GM23338 (cell line): Measurements from ENCODE around the gene PPP1R37. TPM values are rescaled to one million over a fixed set of nuclear protein-coding genes. Genes with fewer than 3 reads are reported as not detected.
A peak's percentile ranks its signal among the peaks of the same experiment; 100 is the strongest.

Experiments
- ATAC-seq: fragments of 200-7000 bp; cut with Tn5 transposase; 3 replicates; pipeline ENCODE4 v1.9.1; 2020
- DNase-seq: peaks from one replicate; pipeline ENCODE4 v3.0.0-alpha.2; 2015; ENCODE audit warnings: low spot score
- H2AFZ ChIP-seq: fragments of 200-600 bp; sonication (generic); 2 replicates; pipeline ENCODE4 v1.8.0; 2016; ENCODE audit warnings: antibody characterized with exemption, mild to moderate bottlenecking, moderate library complexity
- H3F3A ChIP-seq: fragments of 200-600 bp; sonication (generic); replicated peaks from 2 replicates; pipeline ENCODE4 v1.8.0; 2017; ENCODE audit warnings: antibody characterized with exemption, mixed run types, low read depth
- H3K27ac ChIP-seq: fragments of 200-600 bp; sonication (generic); 2 replicates; pipeline ENCODE4 v1.6.1; 2016; ENCODE audit warnings: low read depth
- H3K27me3 ChIP-seq: fragments of 200-600 bp; sonication (generic); 2 replicates; pipeline ENCODE4 v1.8.0; 2016; ENCODE audit warnings: mild to moderate bottlenecking, mixed run types, moderate library complexity; ENCODE audit not compliant: insufficient read depth
- H3K36me3 ChIP-seq: fragments of 200-600 bp; sonication (generic); 2 replicates; pipeline ENCODE4 v1.8.0; 2016; ENCODE audit warnings: mild to moderate bottlenecking; ENCODE audit not compliant: insufficient read depth
- H3K4me1 ChIP-seq: fragments of 200-600 bp; sonication (generic); 2 replicates; pipeline ENCODE4 v1.8.0; 2016; ENCODE audit warnings: mild to moderate bottlenecking, moderate library complexity; ENCODE audit not compliant: insufficient read depth
- H3K4me2 ChIP-seq: fragments of 200-600 bp; sonication (generic); 2 replicates; pipeline ENCODE4 v1.7.1; 2017; ENCODE audit warnings: mixed run types
- H3K4me3 ChIP-seq: fragments of 200-600 bp; sonication (generic); 2 replicates; pipeline ENCODE4 v1.6.1; 2016; ENCODE audit warnings: mixed run types
- H3K79me2 ChIP-seq: fragments of 200-600 bp; sonication (generic); replicated peaks from 2 replicates; pipeline ENCODE4 v1.8.0; 2017; ENCODE audit warnings: mild to moderate bottlenecking; ENCODE audit not compliant: insufficient read depth
- H3K9me2 ChIP-seq: fragments of 200-600 bp; sonication (generic); 2 replicates; pipeline ENCODE4 v1.8.0; 2017; ENCODE audit not compliant: insufficient read depth
- H4K20me1 ChIP-seq: fragments of 200-600 bp; sonication (generic); replicated peaks from 2 replicates; pipeline ENCODE4 v1.8.0; 2017; ENCODE audit warnings: mild to moderate bottlenecking; ENCODE audit not compliant: insufficient read depth
- H3K27ac Mint-ChIP-seq: 2 replicates; pipeline ENCODE4 v1.8.0; 2020; ENCODE audit warnings: inconsistent platforms, mild to moderate bottlenecking, moderate library complexity, mixed read lengths
- H3K27me3 Mint-ChIP-seq: 3 replicates; pipeline ENCODE4 v1.8.0; 2022; ENCODE audit warnings: low read depth, mild to moderate bottlenecking, moderate library complexity, mixed read lengths, inconsistent platforms; ENCODE audit not compliant: insufficient read depth, poor library complexity
- H3K36me3 Mint-ChIP-seq: 3 replicates; pipeline ENCODE4 v1.8.0; 2021; ENCODE audit warnings: low read depth, mild to moderate bottlenecking, inconsistent platforms, moderate library complexity, mixed read lengths
- H3K4me1 Mint-ChIP-seq: 3 replicates; pipeline ENCODE4 v1.8.0; 2020; ENCODE audit warnings: mild to moderate bottlenecking, inconsistent platforms, mixed read lengths
- H3K4me3 Mint-ChIP-seq: 3 replicates; pipeline ENCODE4 v1.8.0; 2021; ENCODE audit warnings: moderate library complexity, mild to moderate bottlenecking, inconsistent platforms, mixed read lengths
- H3K9me3 Mint-ChIP-seq: 3 replicates; pipeline ENCODE4 v1.8.0; 2020; ENCODE audit warnings: moderate library complexity, mild to moderate bottlenecking, inconsistent platforms, mixed read lengths
- CTCF ChIP-seq, 2 experiments: fragments of 200-600 bp in 1 of 2; sonication (generic) in 1 of 2; conservative IDR thresholded peaks; 2 replicates each; pipeline versions ENCODE4 v1.5.1 to v1.6.1; 2016 to 2017; ENCODE audit warnings: antibody characterized with exemption in 2 of 2, low read depth in 2 of 2, mild to moderate bottlenecking in 2 of 2, moderate library complexity in 1 of 2
- EZH2 ChIP-seq: fragments of 200-600 bp; sonication (generic); IDR thresholded peaks from one replicate; pipeline ENCODE4 v1.8.0; 2017; ENCODE audit warnings: antibody characterized with exemption, mild to moderate bottlenecking, low read depth; ENCODE audit not compliant: unreplicated experiment
- EZH2phosphoT487 ChIP-seq: fragments of 200-600 bp; sonication (generic); IDR thresholded peaks from one replicate; pipeline ENCODE4 v1.8.1; 2018; ENCODE audit warnings: antibody characterized with exemption; ENCODE audit not compliant: unreplicated experiment
- NANOG ChIP-seq: IDR thresholded peaks from 2 replicates; pipeline ENCODE4 v1.6.1; 2016; ENCODE audit warnings: antibody characterized with exemption, borderline replicate concordance
- POLR2AphosphoS5 ChIP-seq: IDR thresholded peaks from 2 replicates; pipeline ENCODE4 v1.6.1; 2016; ENCODE audit warnings: antibody characterized with exemption, low read depth
- STAT1 ChIP-seq: IDR thresholded peaks from one replicate; pipeline ENCODE4 v1.6.1; 2016; ENCODE audit warnings: antibody characterized with exemption; ENCODE audit not compliant: unreplicated experiment
- ZNF114 ChIP-seq: fragments of 250-450 bp; sonication (Bioruptor Pico); IDR thresholded peaks from 2 replicates; pipeline ENCODE4 v1.5.0; 2020; ENCODE audit warnings: mild to moderate bottlenecking, moderate library complexity
- ZNF331 ChIP-seq: fragments of 250-450 bp; sonication (Bioruptor Pico); IDR thresholded peaks from 2 replicates; pipeline ENCODE4 v1.5.0; 2020; ENCODE audit warnings: low read depth, mild to moderate bottlenecking, moderate library complexity
- polyA plus RNA-seq: library from polyadenylated mRNA; unstranded; fragments of >200 nt; fragmentation: Nextera tagmentation; extraction: Ambion mirVana; gene quantifications from 2 replicates; pipeline ENCODE4 v1.2.1, GENCODE V29; 2016
- total RNA-seq: library from RNA; depleted of rRNA; stranded (reverse); fragments of >200 nt; shearing (Covaris generic); gene quantifications from 2 replicates; pipeline ENCODE4 v1.2.3, GENCODE V29; 2014
- TF ChIP-seq, protein P1 (sequence below): IDR thresholded peaks from 2 replicates; pipeline ENCODE4 v1.6.1; 2016; ENCODE audit warnings: antibody characterized with exemption

PPP1R37 gene
- total and polyA plus RNA-seq, 2 experiments from 2014 or later, result 6.9 to 47.2 TPM

GRCh38 chr19:45144431-45145269 lies 51.7 kb downstream of the PPP1R37 start (continued):
- no peak for TF ChIP-seq CTCF (conservative IDR thresholded peaks at IDR 0.05; ENCODE audit: low read depth in 2 of 2)

DNA sequence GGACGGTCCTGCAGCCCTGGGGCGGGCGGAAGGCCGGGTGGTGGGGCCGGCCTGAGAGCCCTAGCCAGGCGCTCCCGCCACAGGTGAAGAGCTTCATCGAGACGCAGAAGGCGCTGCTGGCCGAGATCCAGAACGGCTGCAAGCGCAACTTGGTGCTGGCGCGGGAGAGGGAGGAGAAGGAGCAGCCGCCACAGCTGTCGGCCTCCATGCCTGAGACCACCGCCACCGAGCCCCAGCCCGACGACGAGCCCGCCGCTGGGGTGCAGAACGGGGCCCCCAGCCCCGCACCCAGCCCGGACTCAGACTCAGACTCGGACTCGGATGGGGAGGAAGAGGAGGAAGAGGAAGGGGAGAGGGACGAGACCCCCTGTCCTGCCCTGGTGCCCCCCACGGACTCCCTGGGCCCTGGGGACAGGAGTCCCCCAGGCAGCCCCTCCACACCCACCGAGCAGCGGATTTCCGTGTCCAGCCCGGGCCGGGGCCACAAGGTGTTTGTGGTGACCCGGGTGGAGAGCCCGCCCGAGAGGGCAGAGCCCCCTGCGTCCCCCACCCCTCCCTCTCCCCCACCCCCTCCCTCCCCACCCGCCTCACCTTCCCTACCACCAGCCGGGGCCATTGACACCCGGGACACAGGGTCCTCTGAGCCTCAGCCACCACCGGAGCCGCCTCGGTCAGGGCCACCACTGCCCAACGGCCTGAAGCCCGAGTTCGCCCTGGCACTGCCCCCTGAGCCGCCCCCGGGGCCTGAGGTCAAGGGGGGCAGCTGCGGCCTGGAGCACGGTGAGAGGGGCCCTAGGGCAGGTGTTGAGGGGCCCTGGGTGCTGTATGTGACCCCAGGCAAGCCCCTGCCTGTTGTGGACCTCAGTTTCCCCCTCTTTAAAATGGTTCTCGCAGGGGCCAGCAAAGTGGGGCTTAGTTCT lies 52.6 kb downstream of the PPP1R37 start:
- Histone ChIP-seq H4K20me1 (peaks cover 3% of the 10 kb centered on the region), H3F3A (0 out of 2 replicates have a peak, but pooled peaks cover 3% of the 10 kb centered on the region), H3K4me1 (no peaks in the 10 kb centered on the region), H3K36me3 (no peaks in the 10 kb centered on the region), H3K27me3 (no peaks in the 10 kb centered on the region; the same call in 1 of the 2 replicates), H3K79me2 (no peaks in the 10 kb centered on the region), H3K9me2 (no peaks in the 10 kb centered on the region), H2AFZ (no peak overlapping the region), H3K4me3 (no peak overlapping the region), H3K27ac (no peak overlapping the region), H3K4me2 (no peak overlapping the region)
- H3K27me3 Mint-ChIP-seq, result peaks cover 23% of the 10 kb centered on the region
- TF ChIP-seq, protein P1, sequence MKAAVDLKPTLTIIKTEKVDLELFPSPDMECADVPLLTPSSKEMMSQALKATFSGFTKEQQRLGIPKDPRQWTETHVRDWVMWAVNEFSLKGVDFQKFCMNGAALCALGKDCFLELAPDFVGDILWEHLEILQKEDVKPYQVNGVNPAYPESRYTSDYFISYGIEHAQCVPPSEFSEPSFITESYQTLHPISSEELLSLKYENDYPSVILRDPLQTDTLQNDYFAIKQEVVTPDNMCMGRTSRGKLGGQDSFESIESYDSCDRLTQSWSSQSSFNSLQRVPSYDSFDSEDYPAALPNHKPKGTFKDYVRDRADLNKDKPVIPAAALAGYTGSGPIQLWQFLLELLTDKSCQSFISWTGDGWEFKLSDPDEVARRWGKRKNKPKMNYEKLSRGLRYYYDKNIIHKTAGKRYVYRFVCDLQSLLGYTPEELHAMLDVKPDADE, result no peak
- TF ChIP-seq NANOG (no peak), ZNF331 (no peak)
- H3K4me1 Mint-ChIP-seq, result no peaks in the 10 kb centered on the region; the same call in 2 of the 3 replicates
- no peak for DNase-seq
- no peak for ATAC-seq
- H3K4me3 Mint-ChIP-seq, result no peak overlapping the region
- H3K9me3 Mint-ChIP-seq, result no peaks in the 10 kb centered on the region; the same call in 2 of the 3 replicates
- peaks cover 21% of the 10 kb centered on the region for H3K36me3 Mint-ChIP-seq
- H3K27ac Mint-ChIP-seq, result no peak overlapping the region

DNA sequence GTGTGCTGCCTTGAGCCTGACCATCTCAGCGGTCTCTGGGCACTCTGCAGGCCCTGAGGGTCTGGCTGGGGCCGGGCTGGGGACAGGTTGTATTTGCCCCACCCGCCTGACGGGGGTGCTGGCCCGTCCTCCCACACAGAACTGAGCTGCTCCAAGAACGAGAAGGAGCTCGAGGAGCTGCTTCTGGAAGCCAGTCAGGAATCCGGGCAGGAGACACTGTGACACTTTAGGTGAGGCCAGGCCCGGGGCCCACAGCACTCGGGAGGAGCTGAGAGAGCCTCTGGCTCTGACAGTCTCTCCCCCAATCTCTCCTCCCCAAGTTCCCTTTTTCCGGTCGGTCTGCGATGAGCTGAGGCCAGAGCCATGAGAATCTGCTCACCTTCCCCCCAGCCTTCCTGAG lies 53.3 kb downstream of the PPP1R37 start:
- H3K27ac ChIP-seq, result no peak overlapping the region
- Mint-ChIP-seq H3K4me1 (no peaks in the 10 kb centered on the region; the same call in 2 of the 3 replicates), H3K4me3 (no peak overlapping the region), H3K27ac (no peak overlapping the region), H3K9me3 (no peaks in the 10 kb centered on the region; the same call in 2 of the 3 replicates), H3K36me3 (peaks cover 21% of the 10 kb centered on the region), H3K27me3 (peaks cover 27% of the 10 kb centered on the region)
- 0 out of 2 replicates have a peak, but pooled peaks cover 3% of the 10 kb centered on the region for H3F3A ChIP-seq
- H3K4me2 ChIP-seq, result no peak overlapping the region
- H4K20me1 ChIP-seq, result peaks cover 3% of the 10 kb centered on the region
- no peaks in the 10 kb centered on the region for H3K9me2 ChIP-seq
- H3K4me1 ChIP-seq, result no peaks in the 10 kb centered on the region
- H3K27me3 ChIP-seq, result peaks cover 4% of the 10 kb centered on the region; the same call in 1 of the 2 replicates
- no peaks in the 10 kb centered on the region for H3K36me3 ChIP-seq
- H2AFZ ChIP-seq, result no peak overlapping the region
- DNase-seq (peak; percentile 36), ATAC-seq (no peak)
- no peaks in the 10 kb centered on the region for H3K79me2 ChIP-seq
- H3K4me3 ChIP-seq, result no peak overlapping the region
- TF ChIP-seq EZH2 (no peak), ZNF114 (no peak), CTCF (conservative IDR thresholded peaks at IDR 0.05; ENCODE audit: low read depth in 2 of 2) (no peak), EZH2phosphoT487 (no peak), STAT1 (no peak), ZNF331 (no peak), NANOG (no peak), POLR2AphosphoS5 (no peak)
